Mesenchymal stem cell (in vitro differentiated cells and primary cell): ENCODE measurements around the gene DEFB124.

Experiments used
- DNase-seq: peaks from one replicate; pipeline ENCODE4 v3.0.0-alpha.2; 2013
- H2AFZ ChIP-seq: one replicate; pipeline ENCODE4 v1.6.1; 2013; ENCODE audit warnings: low read depth, mild to moderate bottlenecking, control low read depth, inconsistent platforms, low read length, moderate library complexity
- H2AK5ac ChIP-seq: 2 replicates; pipeline ENCODE4 v1.6.1; 2013; ENCODE audit warnings: low read length, moderate library complexity, mild to moderate bottlenecking, inconsistent platforms; ENCODE audit not compliant: severe bottlenecking
- H2BK120ac ChIP-seq: one replicate; pipeline ENCODE4 v1.6.1; 2013; ENCODE audit warnings: low read depth, mild to moderate bottlenecking, inconsistent platforms, low read length, moderate library complexity
- H2BK12ac ChIP-seq, 2 experiments: one replicate each; pipeline ENCODE4 v1.6.1; 2013; ENCODE audit warnings: inconsistent platforms in 2 of 2, low read length in 2 of 2, mild to moderate bottlenecking in 2 of 2, moderate library complexity in 2 of 2, control low read depth in 1 of 2
- H2BK15ac ChIP-seq: one replicate; pipeline ENCODE4 v1.6.1; 2013; ENCODE audit warnings: mild to moderate bottlenecking, low read depth, inconsistent platforms; ENCODE audit not compliant: poor library complexity, severe bottlenecking
- H2BK5ac ChIP-seq: 2 replicates; pipeline ENCODE4 v1.6.1; 2013; ENCODE audit warnings: low read depth, mild to moderate bottlenecking, low read length, control low read depth, inconsistent platforms; ENCODE audit not compliant: poor library complexity, severe bottlenecking
- H3K14ac ChIP-seq, 2 experiments: one replicate each; pipeline ENCODE4 v1.6.1; 2013; ENCODE audit warnings: inconsistent platforms in 2 of 2, low read length in 2 of 2, control low read depth in 1 of 2, mild to moderate bottlenecking in 1 of 2, moderate library complexity in 1 of 2
- H3K18ac ChIP-seq, 2 experiments: one replicate each; pipeline ENCODE4 v1.6.1; 2013; ENCODE audit warnings: inconsistent platforms in 2 of 2, low read length in 2 of 2, control low read depth in 1 of 2, low read depth in 1 of 2, mild to moderate bottlenecking in 1 of 2
- H3K23ac ChIP-seq, 2 experiments: one replicate each; pipeline ENCODE4 v1.6.1; 2013; ENCODE audit warnings: inconsistent platforms in 2 of 2, low read length in 2 of 2, mild to moderate bottlenecking in 2 of 2, moderate library complexity in 2 of 2, control low read depth in 1 of 2
- H3K27ac ChIP-seq: 2 replicates; pipeline ENCODE4 v1.5.1; 2013; ENCODE audit warnings: mild to moderate bottlenecking, moderate library complexity, low read length, control low read depth, inconsistent platforms; ENCODE audit not compliant: poor library complexity, severe bottlenecking
- H3K27me3 ChIP-seq, 2 experiments: 2 replicates each; pipeline versions ENCODE4 v1.6.1 to v1.7.0; 2013; ENCODE audit warnings: low read length in 2 of 2, mild to moderate bottlenecking in 2 of 2, moderate library complexity in 2 of 2, control low read depth in 1 of 2, inconsistent platforms in 1 of 2; ENCODE audit not compliant: control insufficient read depth in 1 of 2, insufficient read depth in 1 of 2
- H3K36me3 ChIP-seq, 2 experiments: 2 replicates each; pipeline versions ENCODE4 v1.6.1 to v1.7.0; 2013; ENCODE audit warnings: low read length in 2 of 2, control low read depth in 1 of 2, inconsistent platforms in 1 of 2, low read depth in 1 of 2, mild to moderate bottlenecking in 1 of 2; ENCODE audit not compliant: insufficient read depth in 2 of 2, control insufficient read depth in 1 of 2
- H3K4ac ChIP-seq, 2 experiments: one replicate each; pipeline ENCODE4 v1.6.1; 2013; ENCODE audit warnings: inconsistent platforms in 2 of 2, low read length in 2 of 2, mild to moderate bottlenecking in 2 of 2, moderate library complexity in 2 of 2, control low read depth in 1 of 2, low read depth in 1 of 2
- H3K4me1 ChIP-seq: 2 replicates; pipeline ENCODE4 v1.6.1; 2013; ENCODE audit warnings: low read depth, low read length, control low read depth; ENCODE audit not compliant: control insufficient read depth, insufficient read depth
- H3K4me2 ChIP-seq: 2 replicates; pipeline ENCODE4 v1.6.1; 2013; ENCODE audit warnings: low read length, mild to moderate bottlenecking, inconsistent platforms; ENCODE audit not compliant: poor library complexity, severe bottlenecking
- H3K4me3 ChIP-seq, 2 experiments: 2 replicates each; pipeline versions ENCODE4 v1.5.1 to v1.7.0; 2013; ENCODE audit warnings: low read length in 2 of 2, mild to moderate bottlenecking in 2 of 2, control low read depth in 1 of 2, low read depth in 1 of 2; ENCODE audit not compliant: insufficient read depth in 1 of 2
- H3K79me1 ChIP-seq: replicated peaks from 2 replicates; pipeline ENCODE4 v1.6.1; 2013; ENCODE audit warnings: mild to moderate bottlenecking, control low read depth, low read length, inconsistent platforms; ENCODE audit not compliant: poor library complexity, severe bottlenecking
- H3K9ac ChIP-seq: 2 replicates; pipeline ENCODE4 v1.7.0; 2013; ENCODE audit warnings: mild to moderate bottlenecking, low read length, moderate library complexity
- H3K9me3 ChIP-seq: 2 replicates; pipeline ENCODE4 v1.7.0; 2013; ENCODE audit warnings: mild to moderate bottlenecking, low read length; ENCODE audit not compliant: control insufficient read depth
- H4K8ac ChIP-seq: one replicate; pipeline ENCODE4 v1.6.1; 2013; ENCODE audit warnings: inconsistent platforms, mild to moderate bottlenecking, low read length, moderate library complexity
- H4K91ac ChIP-seq: one replicate; pipeline ENCODE4 v1.6.1; 2013; ENCODE audit warnings: mild to moderate bottlenecking, low read length, inconsistent platforms
- WGBS: methylation state at CpG from one replicate; pipeline ENCODE4 v1.1.7; 2013; ENCODE audit warnings: mixed read lengths; 5-methylcytosine and 5-hydroxymethylcytosine counted together

The DEFB124 gene

GRCh38 chr20:31449511-31450414, 25.2 kb downstream of the DEFB124 start:
- Histone ChIP-seq H4K8ac (no peak overlapping the region), H3K14ac (no peak overlapping the region), H3K4me2 (no peak overlapping the region), H3K4me3 (no peak overlapping the region), H2BK5ac (no peak overlapping the region), H2AK5ac (no peak overlapping the region), H2BK15ac (no peak overlapping the region), H3K18ac (no peak overlapping the region), H3K4ac (no peak overlapping the region), H3K27ac (no peak overlapping the region), H4K91ac (no peak overlapping the region), H2BK120ac (no peak overlapping the region), H3K4me1 (no peaks in the 10 kb centered on the region), H3K9ac (no peak overlapping the region), H2BK12ac (no peak overlapping the region), H3K36me3 (no peaks in the 10 kb centered on the region), H3K9me3 (no peaks in the 10 kb centered on the region), H2AFZ (no peak overlapping the region), H3K27me3 (peaks cover 0 to 6% of the 10 kb centered on the region in 2 experiments), H3K79me1 (no peaks in the 10 kb centered on the region), H3K23ac (no peak overlapping the region)
- WGBS: 78% methylated on average over 5 of the region's 8 CpGs
- no peak for DNase-seq

GRCh38 chr20:31446084-31446819, 28.7 kb downstream of the DEFB124 start:
- H3K27me3 ChIP-seq: peaks cover 9 to 23% of the 10 kb centered on the region in 2 experiments
- no peak for DNase-seq
- no peak overlapping the region for H2BK120ac ChIP-seq
- no peak overlapping the region for H4K91ac ChIP-seq
- no peak overlapping the region for H2BK15ac ChIP-seq
- H3K14ac ChIP-seq: no peak overlapping the region
- H3K4ac ChIP-seq: no peak overlapping the region
- no peak overlapping the region for H2BK5ac ChIP-seq
- H3K23ac ChIP-seq: no peak overlapping the region
- H3K9ac ChIP-seq: no peak overlapping the region
- H3K4me3 ChIP-seq: no peak overlapping the region
- H2AFZ ChIP-seq: no peak overlapping the region
- 76% methylated on average over 12 of the region's 12 CpGs for WGBS
- H2AK5ac ChIP-seq: no peak overlapping the region
- H2BK12ac ChIP-seq: no peak overlapping the region
- no peak overlapping the region for H3K18ac ChIP-seq
- H3K79me1 ChIP-seq: no peaks in the 10 kb centered on the region
- no peak overlapping the region for H3K27ac ChIP-seq
- no peak overlapping the region for H3K4me2 ChIP-seq
- no peak overlapping the region for H4K8ac ChIP-seq
- no peaks in the 10 kb centered on the region for H3K36me3 ChIP-seq
- H3K9me3 ChIP-seq: no peaks in the 10 kb centered on the region
- H3K4me1 ChIP-seq: no peaks in the 10 kb centered on the region

- H2AFZ ChIP-seq: no peak within 1 kb of the TSS
- H3K4me2 ChIP-seq: no peak within 1 kb of the TSS
- no peaks in the 10 kb centered on the region for H3K36me3 ChIP-seq
- H3K27ac ChIP-seq: no peak within 1 kb of the TSS
- no peak within 1 kb of the TSS for H2BK120ac ChIP-seq
- no peak within 1 kb of the TSS for H3K9ac ChIP-seq
- H2BK15ac ChIP-seq: no peak within 1 kb of the TSS
- H2AK5ac ChIP-seq: no peak within 1 kb of the TSS
- no peak within 1 kb of the TSS for H3K18ac ChIP-seq
- H4K91ac ChIP-seq: no peak within 1 kb of the TSS
- no peak within 1 kb of the TSS for H3K4ac ChIP-seq
- DNase-seq: no peak
- H3K4me1 ChIP-seq: no peaks in the 10 kb centered on the region
- WGBS: 79% methylated on average over 16 of the region's 16 CpGs
- peaks cover 9 to 28% of the 10 kb centered on the region in 2 experiments for H3K27me3 ChIP-seq
- no peak within 1 kb of the TSS for H3K23ac ChIP-seq
- no peaks in the 10 kb centered on the region for H3K9me3 ChIP-seq
- H2BK12ac ChIP-seq: no peak within 1 kb of the TSS
- no peak within 1 kb of the TSS for H3K14ac ChIP-seq
- H4K8ac ChIP-seq: no peak within 1 kb of the TSS
- H2BK5ac ChIP-seq: no peak within 1 kb of the TSS
- no peak within 1 kb of the TSS for H3K4me3 ChIP-seq
- no peaks in the 10 kb centered on the region for H3K79me1 ChIP-seq
Observed at GRCh38 chr20:31440012-31440659, 34.8 kb downstream of the DEFB124 start, which contains the start of gene DEFB123. Gene DEFB123 (plus strand): TSS chr20:31440632. CDS start chr20:31440699, 67 bp downstream.
